Thyroid gland (tissue), 4 donors: Measurements from ENCODE around the gene GAK.

Source experiments
- CTCF ChIP-seq, 6 experiments: fragments of 200-600 bp in 3 of 6; fragments of 450-650 bp in 3 of 6; sonication (generic) in 3 of 6; IDR thresholded peaks; one replicate each; pipeline ENCODE4 v1.5.1; 2016 to 2019; ENCODE audit warnings: antibody characterized with exemption in 6 of 6, mild to moderate bottlenecking in 2 of 6, inconsistent platforms in 1 of 6, moderate library complexity in 1 of 6
- POLR2A ChIP-seq, 2 donors: fragments of 450-650 bp; IDR thresholded peaks; one replicate each; pipeline ENCODE4 v1.6.1; 2017; ENCODE audit warnings: antibody characterized with exemption in 2 of 2, mild to moderate bottlenecking in 2 of 2, moderate library complexity in 1 of 2

GRCh38 chr4:907691-908425 lies 24.3 kb downstream of the GAK start:
- TF ChIP-seq CTCF (IDR thresholded peaks at IDR 0.05) (no peak), POLR2A (IDR thresholded peaks at IDR 0.05) (no peak)
